ENCODE data around the gene RSPRY1. TPM values are rescaled to one million over a fixed set of nuclear protein-coding genes. Genes with fewer than 3 reads are reported as not detected.
"Not testable (repeated sequence)": the region's sequence is repeated elsewhere in the genome, so short reads cannot be mapped to it uniquely, and the experiment has no call there.

Gene RSPRY1
- polyA plus RNA-seq, 1 of the 3 experiments (the other 2 are of a cell fraction) = 16.6 TPM

GRCh38 chr16:57185446-57185944 is 634 bp upstream of the RSPRY1 start:
- under 1% methylated on average over 21 of the region's 37 CpGs for WGBS (ENCODE audit: low lambda C conversion rate)

GRCh38 chr16:57186872-57187854 is 1.0 kb downstream of the RSPRY1 start:
- H3K9me2 ChIP-seq = no peaks in the 10 kb centered on the region
- peaks cover 96% of the 10 kb centered on the region for H3K79me2 ChIP-seq (ENCODE audit: insufficient read depth)
- H3K36me3 ChIP-seq (replicated peaks in 1 of 2; ENCODE audit: control insufficient read depth in 1 of 2, insufficient read depth in 2 of 2, low read length in 1 of 2) = peaks cover 0 to 10% of the 10 kb centered on the region in 2 experiments
- peaks cover 8 to 14% of the 10 kb centered on the region in 2 experiments for H3K4me1 ChIP-seq (ENCODE audit: control insufficient read depth in 1 of 2, insufficient read depth in 2 of 2, low read depth in 1 of 2, low read length in 1 of 2)
- peaks cover 6% of the 10 kb centered on the region for H3F3A ChIP-seq (replicated peaks; ENCODE audit: insufficient read depth)
- peak overlapping the region; percentile 79 for H3K4me2 ChIP-seq
- H2AFZ ChIP-seq (ENCODE audit: low read depth) = peak overlapping the region; percentile 56
- peak overlapping the region; percentile 83 to 88 for H3K27ac ChIP-seq (ENCODE audit: low read depth in 2 of 2, low read length in 1 of 2)
- H3K9ac ChIP-seq = peak overlapping the region; percentile 93
- ChIA-PET POLR2A (interaction anchor here (1.4 kb wide), 1 partner anchor 9 kb away, joined by 5 read pairs; no protein-coding TSS in a partner anchor), CTCF (interaction anchor here (0.7 to 1.6 kb wide), 9 partner anchors 9 to 333 kb away, joined by 3 to 6 read pairs (median 3); no protein-coding TSS in a partner anchor)
- H4K20me1 ChIP-seq (ENCODE audit: insufficient read depth) = no peaks in the 10 kb centered on the region
- H3K9me3 ChIP-seq = no peaks in the 10 kb centered on the region
- WGBS (ENCODE audit: low lambda C conversion rate) = 3% methylated on average over 28 of the region's 28 CpGs
- H3K27me3 ChIP-seq (ENCODE audit: insufficient read depth) = no peaks in the 10 kb centered on the region
- peak; percentile 32 for DNase-seq
- H3K4me3 ChIP-seq (ENCODE audit: low read depth in 2 of 2, low read length in 1 of 2) = peak overlapping the region; percentile 93 to 96
- TF ChIP-seq IRF3 (IDR thresholded peaks at IDR 0.05; ENCODE audit: low read depth, low read length) (no peak), EP300 (IDR thresholded peaks at IDR 0.05; ENCODE audit: borderline replicate concordance in 1 of 2, low read depth in 1 of 2, low read length in 1 of 2) (no peak), MXI1 (IDR thresholded peaks at IDR 0.05; ENCODE audit: low read depth, low read length) (peak; percentile 14; the same call in 1 of the 2 replicates), SIN3A (IDR thresholded peaks at IDR 0.05; ENCODE audit: borderline replicate concordance, low read depth, low read length) (0 out of 2 replicates have a peak, but pooled peaks have one; percentile 0), RAD21 (IDR thresholded peaks at IDR 0.05; ENCODE audit: low read length) (0 out of 2 replicates have a peak, but pooled peaks have one; percentile 1)

More at GRCh38 chr16:57185446-57185944, 634 bp upstream of the RSPRY1 start:
- Histone ChIP-seq H3K36me3 (replicated peaks in 1 of 2; ENCODE audit: control insufficient read depth in 1 of 2, insufficient read depth in 2 of 2, low read length in 1 of 2) (peaks cover 0 to 10% of the 10 kb centered on the region in 2 experiments), H3K27me3 (ENCODE audit: insufficient read depth) (no peaks in the 10 kb centered on the region), H3K9me3 (no peaks in the 10 kb centered on the region), H2AFZ (ENCODE audit: low read depth) (peak overlapping the region; percentile 72), H3K9me2 (no peaks in the 10 kb centered on the region), H3K4me2 (peak overlapping the region; percentile 89), H3K4me1 (ENCODE audit: control insufficient read depth in 1 of 2, insufficient read depth in 2 of 2, low read depth in 1 of 2, low read length in 1 of 2) (peaks cover 0 to 16% of the 10 kb centered on the region in 2 experiments; a peak in 3 of 4 replicates), H3K9ac (peak overlapping the region; percentile 98), H3K27ac (ENCODE audit: low read depth in 2 of 2, low read length in 1 of 2) (peak overlapping the region; percentile 95 to 97), H3K79me2 (ENCODE audit: insufficient read depth) (peaks cover 96% of the 10 kb centered on the region), H4K20me1 (ENCODE audit: insufficient read depth) (no peaks in the 10 kb centered on the region; the same call in 1 of the 2 replicates), H3K4me3 (ENCODE audit: low read depth in 2 of 2, low read length in 1 of 2) (peak overlapping the region; percentile 79 to 92), H3F3A (replicated peaks; ENCODE audit: insufficient read depth) (no peaks in the 10 kb centered on the region)
- ChIA-PET CTCF (interaction anchor here (1.4 kb wide), 1 partner anchor 101 kb away, joined by 6 read pairs; no protein-coding TSS in a partner anchor), POLR2A (interaction anchor here (0.6 to 1.4 kb wide), 9 partner anchors 10 to 503 kb away, joined by 3 to 7 read pairs (median 3); partner anchors contain the start of genes ARL2BP and MT1X)
- peak; percentile 61 for DNase-seq
- TF ChIP-seq ELF1 (IDR thresholded peaks at IDR 0.05) (no peak), FOXM1 (IDR thresholded peaks at IDR 0.05; ENCODE audit: low read depth) (0 out of 2 replicates have a peak, but pooled peaks have one; percentile 22), RFX5 (IDR thresholded peaks at IDR 0.05; ENCODE audit: low read length) (no peak), NFIC (IDR thresholded peaks at IDR 0.05; ENCODE audit: borderline replicate concordance) (peak; percentile 78), FOXJ3 (CRISPR knock-in tag; IDR thresholded peaks at IDR 0.05) (no peak), SMC3 (IDR thresholded peaks at IDR 0.05; ENCODE audit: low read depth, low read length) (no peak), IRF3 (IDR thresholded peaks at IDR 0.05; ENCODE audit: low read depth, low read length) (no peak), TAF1 (IDR thresholded peaks at IDR 0.05; ENCODE audit: borderline replicate concordance, low read depth, low read length) (peak; percentile 27; the same call in 1 of the 2 replicates), MEF2A (IDR thresholded peaks at IDR 0.05; ENCODE audit: borderline replicate concordance, low read depth) (no peak)

- Histone ChIP-seq H3K27ac (ENCODE audit: low read depth in 2 of 2, low read length in 1 of 2) (peak overlapping the region; percentile 83 to 88; a peak in 3 of 4 replicates), H3K4me2 (peak overlapping the region; percentile 79), H3K4me3 (ENCODE audit: low read depth in 2 of 2, low read length in 1 of 2) (peak overlapping the region; percentile 93 to 96), H3K79me2 (ENCODE audit: insufficient read depth) (peaks cover 96% of the 10 kb centered on the region), H3K9ac (peak overlapping the region; percentile 93), H3K4me1 (ENCODE audit: control insufficient read depth in 1 of 2, insufficient read depth in 2 of 2, low read depth in 1 of 2, low read length in 1 of 2) (peaks cover 8 to 21% of the 10 kb centered on the region in 2 experiments)
- WGBS (ENCODE audit: low lambda C conversion rate) = 93% methylated on average over 18 of the region's 18 CpGs
- ChIA-PET CTCF (interaction anchor here (0.7 to 1.8 kb wide), 9 partner anchors 9 to 332 kb away, joined by 3 to 6 read pairs (median 3); no protein-coding TSS in a partner anchor), POLR2A (interaction anchor here (1.4 kb wide), 1 partner anchor 9 kb away, joined by 5 read pairs; no protein-coding TSS in a partner anchor)
- H3K27me3 ChIP-seq (ENCODE audit: insufficient read depth); H3K36me3 ChIP-seq (replicated peaks in 1 of 2; ENCODE audit: control insufficient read depth in 1 of 2, insufficient read depth in 2 of 2, low read length in 1 of 2); H2AFZ ChIP-seq (ENCODE audit: low read depth); H3K9me3 ChIP-seq; H3K9me2 ChIP-seq; H4K20me1 ChIP-seq (ENCODE audit: insufficient read depth); H3F3A ChIP-seq (replicated peaks; ENCODE audit: insufficient read depth); DNase-seq: not testable (repeated sequence)
These were observed 2.0 kb downstream of the RSPRY1 start for GRCh38 chr16:57187902-57188710.

All from SK-N-SH (cell line).